SK-N-SH treated with all-trans-retinoic acid at 6 μM for 48 hours (cell line): ENCODE results near the gene RHOJ.

Experiments
- ARNTL ChIP-seq: fragments of 450-650 bp; formaldehyde crosslinking; IDR thresholded peaks from 2 replicates; pipeline ENCODE4 v1.5.0; 2020; ENCODE audit warnings: low read depth, mild to moderate bottlenecking, moderate library complexity, borderline replicate concordance
- GLIS3 ChIP-seq: fragments of 250-450 bp; sonication (Bioruptor Pico); IDR thresholded peaks from 2 replicates; pipeline ENCODE4 v1.5.0; 2020; ENCODE audit warnings: mild to moderate bottlenecking, moderate library complexity
- ISL1 ChIP-seq: fragments of 250-450 bp; sonication (Bioruptor Pico); IDR thresholded peaks from 2 replicates; pipeline ENCODE4 v2.1.2; 2022; ENCODE audit warnings: mild to moderate bottlenecking, moderate library complexity
- OSR1 ChIP-seq: fragments of 250-450 bp; sonication (Bioruptor Pico); IDR thresholded peaks from 2 replicates; pipeline ENCODE4 v1.8.0; 2022; ENCODE audit warnings: moderate library complexity, mild to moderate bottlenecking, inconsistent platforms
- POU6F1 ChIP-seq: fragments of 250-450 bp; sonication (Bioruptor Pico); IDR thresholded peaks from 2 replicates; pipeline ENCODE4 v1.8.0; 2021; ENCODE audit warnings: low read depth, mild to moderate bottlenecking, moderate library complexity, borderline replicate concordance
- PPARA ChIP-seq: fragments of 250-450 bp; sonication (Bioruptor Pico); IDR thresholded peaks from 2 replicates; pipeline ENCODE4 v1.5.0; 2020; ENCODE audit warnings: mild to moderate bottlenecking, borderline replicate concordance
- TCF4 ChIP-seq: fragments of 250-450 bp; sonication (Bioruptor Pico); IDR thresholded peaks from 2 replicates; pipeline ENCODE4 v1.8.0; 2021; ENCODE audit warnings: mild to moderate bottlenecking, moderate library complexity, borderline replicate concordance
- TOX ChIP-seq: fragments of 250-450 bp; sonication (Bioruptor Pico); IDR thresholded peaks from 2 replicates; pipeline ENCODE4 v1.8.0; 2021; ENCODE audit warnings: mild to moderate bottlenecking, moderate library complexity, borderline replicate concordance
- ZFP30 ChIP-seq: fragments of 450-650 bp; formaldehyde crosslinking; IDR thresholded peaks from 2 replicates; pipeline ENCODE4 v1.5.0; 2022; ENCODE audit warnings: mild to moderate bottlenecking, moderate library complexity
- ZNF8 ChIP-seq: fragments of 450-650 bp; formaldehyde crosslinking; IDR thresholded peaks from 2 replicates; pipeline ENCODE4 v1.5.0; 2020; ENCODE audit warnings: mild to moderate bottlenecking, moderate library complexity
- TF ChIP-seq, protein P1 (sequence below): fragments of 250-450 bp; sonication (Bioruptor Pico); IDR thresholded peaks from 2 replicates; pipeline ENCODE4 v1.5.1; 2020; ENCODE audit warnings: low read depth, mild to moderate bottlenecking, moderate library complexity
- TF ChIP-seq, protein P2 (sequence below): fragments of 250-450 bp; sonication (Bioruptor Pico); IDR thresholded peaks from 2 replicates; pipeline ENCODE4 v1.8.0; 2020; ENCODE audit warnings: mild to moderate bottlenecking, moderate library complexity, borderline replicate concordance

DNA sequence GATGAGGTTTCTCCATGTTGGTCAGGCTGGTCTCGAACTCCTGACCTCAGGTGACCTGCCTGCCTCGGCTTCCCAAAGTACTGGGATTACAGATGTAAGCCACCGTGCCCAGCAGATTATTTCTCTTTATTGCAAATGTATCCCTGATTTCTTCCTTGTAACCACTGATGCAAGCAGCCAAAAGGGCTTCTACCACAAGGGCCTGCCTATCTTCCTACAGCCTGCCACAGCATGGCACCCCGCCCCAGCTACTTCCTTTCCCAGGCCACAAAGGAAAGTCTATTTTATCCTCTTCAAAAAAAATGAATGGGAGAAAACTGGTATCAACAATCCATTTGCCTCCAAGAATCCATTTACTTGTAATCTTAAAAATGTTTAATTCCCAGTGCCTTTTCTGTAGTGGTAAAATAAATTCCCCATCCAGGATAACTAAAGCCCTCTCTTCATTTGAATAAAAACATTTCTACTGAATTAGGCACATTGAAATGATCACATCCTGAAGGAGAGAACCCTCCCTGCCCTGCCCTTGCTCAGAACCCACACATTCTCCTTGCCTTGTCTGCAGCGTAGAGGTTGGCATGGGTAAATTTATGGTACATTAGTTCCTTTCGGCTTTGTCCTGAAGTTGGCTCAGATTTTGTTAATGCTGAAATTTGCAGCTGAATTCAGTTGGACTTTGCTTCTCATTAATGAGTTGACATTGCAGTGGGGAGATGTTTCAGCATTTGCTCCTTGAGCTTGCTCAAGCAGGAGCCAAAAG is 95.3 kb downstream of the RHOJ start:
- TF ChIP-seq, protein P1, sequence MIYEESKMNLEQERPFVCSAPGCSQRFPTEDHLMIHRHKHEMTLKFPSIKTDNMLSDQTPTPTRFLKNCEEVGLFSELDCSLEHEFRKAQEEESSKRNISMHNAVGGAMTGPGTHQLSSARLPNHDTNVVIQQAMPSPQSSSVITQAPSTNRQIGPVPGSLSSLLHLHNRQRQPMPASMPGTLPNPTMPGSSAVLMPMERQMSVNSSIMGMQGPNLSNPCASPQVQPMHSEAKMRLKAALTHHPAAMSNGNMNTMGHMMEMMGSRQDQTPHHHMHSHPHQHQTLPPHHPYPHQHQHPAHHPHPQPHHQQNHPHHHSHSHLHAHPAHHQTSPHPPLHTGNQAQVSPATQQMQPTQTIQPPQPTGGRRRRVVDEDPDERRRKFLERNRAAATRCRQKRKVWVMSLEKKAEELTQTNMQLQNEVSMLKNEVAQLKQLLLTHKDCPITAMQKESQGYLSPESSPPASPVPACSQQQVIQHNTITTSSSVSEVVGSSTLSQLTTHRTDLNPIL (CRISPR knock-in tag), result no peak
- no peak for TF ChIP-seq ISL1 (CRISPR knock-in tag)
- no peak for TF ChIP-seq OSR1 (CRISPR knock-in tag)
- TF ChIP-seq PPARA (CRISPR knock-in tag), result no peak
- no peak for TF ChIP-seq ZFP30
- TF ChIP-seq ARNTL (CRISPR knock-in tag), result no peak
- TF ChIP-seq POU6F1, result no peak
- TF ChIP-seq TOX (CRISPR knock-in tag), result no peak
- TF ChIP-seq GLIS3, result no peak
- TF ChIP-seq TCF4, result no peak
- no peak for TF ChIP-seq ZNF8
- TF ChIP-seq, protein P2, sequence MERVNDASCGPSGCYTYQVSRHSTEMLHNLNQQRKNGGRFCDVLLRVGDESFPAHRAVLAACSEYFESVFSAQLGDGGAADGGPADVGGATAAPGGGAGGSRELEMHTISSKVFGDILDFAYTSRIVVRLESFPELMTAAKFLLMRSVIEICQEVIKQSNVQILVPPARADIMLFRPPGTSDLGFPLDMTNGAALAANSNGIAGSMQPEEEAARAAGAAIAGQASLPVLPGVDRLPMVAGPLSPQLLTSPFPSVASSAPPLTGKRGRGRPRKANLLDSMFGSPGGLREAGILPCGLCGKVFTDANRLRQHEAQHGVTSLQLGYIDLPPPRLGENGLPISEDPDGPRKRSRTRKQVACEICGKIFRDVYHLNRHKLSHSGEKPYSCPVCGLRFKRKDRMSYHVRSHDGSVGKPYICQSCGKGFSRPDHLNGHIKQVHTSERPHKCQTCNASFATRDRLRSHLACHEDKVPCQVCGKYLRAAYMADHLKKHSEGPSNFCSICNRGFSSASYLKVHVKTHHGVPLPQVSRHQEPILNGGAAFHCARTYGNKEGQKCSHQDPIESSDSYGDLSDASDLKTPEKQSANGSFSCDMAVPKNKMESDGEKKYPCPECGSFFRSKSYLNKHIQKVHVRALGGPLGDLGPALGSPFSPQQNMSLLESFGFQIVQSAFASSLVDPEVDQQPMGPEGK (CRISPR knock-in tag), result no peak
